HEK293 (cell line): ENCODE results near the gene EPHB3.

Source experiments
- GLIS2 ChIP-seq: fragments of 450-650 bp; formaldehyde crosslinking; IDR thresholded peaks from 2 replicates; pipeline ENCODE4 v1.5.1; 2016; ENCODE audit warnings: missing biosample characterization, missing genetic modification characterization
- IKZF3 ChIP-seq: fragments of 450-650 bp; IDR thresholded peaks from 2 replicates; pipeline ENCODE4 v1.5.0; 2018; ENCODE audit warnings: missing biosample characterization, mild to moderate bottlenecking, missing genetic modification characterization, moderate library complexity
- MZF1 ChIP-seq: fragments of 450-650 bp; formaldehyde crosslinking; IDR thresholded peaks from 2 replicates; pipeline ENCODE4 v1.5.1; 2017; ENCODE audit warnings: missing biosample characterization, missing genetic modification characterization, borderline replicate concordance
- OVOL3 ChIP-seq: fragments of 450-650 bp; formaldehyde crosslinking; IDR thresholded peaks from 2 replicates; pipeline ENCODE4 v1.5.1; 2016; ENCODE audit warnings: missing biosample characterization, missing genetic modification characterization
- PATZ1 ChIP-seq: fragments of 450-650 bp; formaldehyde crosslinking; IDR thresholded peaks from 2 replicates; pipeline ENCODE4 v1.5.1; 2016; ENCODE audit warnings: missing biosample characterization, missing genetic modification characterization
- PBX3 ChIP-seq: sonication (generic); formaldehyde crosslinking; IDR thresholded peaks from 2 replicates; pipeline ENCODE4 v1.8.1; 2022; ENCODE audit warnings: mild to moderate bottlenecking, moderate library complexity, missing genetic modification reagents
- PRDM4 ChIP-seq: fragments of 450-650 bp; formaldehyde crosslinking; IDR thresholded peaks from 2 replicates; pipeline ENCODE4 v1.5.1; 2017; ENCODE audit warnings: missing biosample characterization, missing genetic modification characterization
- RBAK ChIP-seq: fragments of 450-650 bp; formaldehyde crosslinking; IDR thresholded peaks from 2 replicates; pipeline ENCODE4 v1.5.1; 2016; ENCODE audit warnings: missing biosample characterization, missing genetic modification characterization
- REST ChIP-seq: fragments of 450-650 bp; formaldehyde crosslinking; IDR thresholded peaks from 2 replicates; pipeline ENCODE4 v1.5.1; 2016; ENCODE audit warnings: missing biosample characterization, missing genetic modification characterization
- SP7 ChIP-seq: fragments of 450-650 bp; formaldehyde crosslinking; IDR thresholded peaks from 2 replicates; pipeline ENCODE4 v1.5.1; 2016; ENCODE audit warnings: missing biosample characterization, missing genetic modification characterization
- WT1 ChIP-seq: fragments of 450-650 bp; formaldehyde crosslinking; IDR thresholded peaks from 2 replicates; pipeline ENCODE4 v1.5.1; 2016; ENCODE audit warnings: missing biosample characterization, missing genetic modification characterization
- ZBTB1 ChIP-seq: fragments of 450-650 bp; formaldehyde crosslinking; IDR thresholded peaks from 2 replicates; pipeline ENCODE4 v1.5.1; 2016; ENCODE audit warnings: missing biosample characterization, missing genetic modification characterization
- ZFP37 ChIP-seq: fragments of 450-650 bp; formaldehyde crosslinking; IDR thresholded peaks from 2 replicates; pipeline ENCODE4 v1.5.1; 2016; ENCODE audit warnings: missing biosample characterization, missing genetic modification characterization
- ZNF140 ChIP-seq: fragments of 450-650 bp; formaldehyde crosslinking; IDR thresholded peaks from 2 replicates; pipeline ENCODE4 v1.5.1; 2016; ENCODE audit warnings: missing biosample characterization, missing genetic modification characterization
- ZNF18 ChIP-seq: fragments of 450-650 bp; formaldehyde crosslinking; IDR thresholded peaks from 2 replicates; pipeline ENCODE4 v1.5.1; 2016; ENCODE audit warnings: missing biosample characterization, missing genetic modification characterization
- ZNF335 ChIP-seq: fragments of 450-650 bp; formaldehyde crosslinking; conservative IDR thresholded peaks from 2 replicates; pipeline ENCODE4 v1.5.1; 2016; ENCODE audit warnings: missing biosample characterization, missing genetic modification characterization
- ZNF394 ChIP-seq: fragments of 450-650 bp; formaldehyde crosslinking; IDR thresholded peaks from 2 replicates; pipeline ENCODE4 v1.5.1; 2016; ENCODE audit warnings: missing biosample characterization, missing genetic modification characterization, mild to moderate bottlenecking, moderate library complexity, borderline replicate concordance
- ZNF398 ChIP-seq: fragments of 450-650 bp; formaldehyde crosslinking; IDR thresholded peaks from 2 replicates; pipeline ENCODE4 v1.5.1; 2017; ENCODE audit warnings: missing biosample characterization, missing genetic modification characterization
- ZNF426 ChIP-seq: fragments of 450-650 bp; formaldehyde crosslinking; IDR thresholded peaks from 2 replicates; pipeline ENCODE4 v1.5.1; 2017; ENCODE audit warnings: missing biosample characterization, missing genetic modification characterization, mild to moderate bottlenecking, inconsistent platforms, moderate library complexity
- ZNF514 ChIP-seq: fragments of 450-650 bp; formaldehyde crosslinking; IDR thresholded peaks from 2 replicates; pipeline ENCODE4 v1.5.1; 2016; ENCODE audit warnings: missing biosample characterization, missing genetic modification characterization
- ZNF561 ChIP-seq: fragments of 450-650 bp; IDR thresholded peaks from 2 replicates; pipeline ENCODE4 v1.5.1; 2018; ENCODE audit warnings: missing biosample characterization, missing genetic modification characterization, borderline replicate concordance
- ZNF585B ChIP-seq: fragments of 450-650 bp; formaldehyde crosslinking; IDR thresholded peaks from 2 replicates; pipeline ENCODE4 v1.5.1; 2016; ENCODE audit warnings: missing biosample characterization, missing genetic modification characterization
- ZNF600 ChIP-seq: fragments of 450-650 bp; formaldehyde crosslinking; IDR thresholded peaks from 2 replicates; pipeline ENCODE4 v1.5.1; 2016; ENCODE audit warnings: missing biosample characterization, missing genetic modification characterization
- ZNF76 ChIP-seq: fragments of 450-650 bp; formaldehyde crosslinking; IDR thresholded peaks from 2 replicates; pipeline ENCODE4; 2016; ENCODE audit warnings: low read depth, missing biosample characterization, missing genetic modification characterization, borderline replicate concordance
- ZNF776 ChIP-seq: fragments of 450-650 bp; formaldehyde crosslinking; IDR thresholded peaks from 2 replicates; pipeline ENCODE4 v1.5.0; 2017; ENCODE audit warnings: missing biosample characterization, missing genetic modification characterization, borderline replicate concordance
- ZSCAN30 ChIP-seq: fragments of 450-650 bp; IDR thresholded peaks from 2 replicates; pipeline ENCODE4 v1.5.1; 2018; ENCODE audit warnings: missing biosample characterization, mild to moderate bottlenecking, missing genetic modification characterization, moderate library complexity

The EPHB3 gene

GRCh38 chr3:184561913-184562877 lies 610 bp downstream of the EPHB3 start (continued):
- no peak for TF ChIP-seq ZNF76 (tag by site-specific recombination)
- 0 out of 2 replicates have a peak, but pooled peaks have one; percentile 25 for TF ChIP-seq ZSCAN30 (tag by site-specific recombination)
- no peak for TF ChIP-seq ZNF514 (tag by site-specific recombination)
- no peak for TF ChIP-seq WT1 (tag by site-specific recombination)
- TF ChIP-seq MZF1 (tag by site-specific recombination) = no peak
- no peak for TF ChIP-seq ZBTB1 (tag by site-specific recombination)
- TF ChIP-seq ZNF426 (tag by site-specific recombination) = no peak
- no peak for TF ChIP-seq ZNF398 (tag by site-specific recombination)
- no peak for TF ChIP-seq ZNF140 (tag by site-specific recombination)
- no peak for TF ChIP-seq PBX3 (CRISPR knock-in tag)
- no peak for TF ChIP-seq ZNF561 (tag by site-specific recombination)
- TF ChIP-seq PRDM4 (tag by site-specific recombination) = no peak
- peak; percentile 55 for TF ChIP-seq ZNF335 (tag by site-specific recombination)
- TF ChIP-seq ZNF394 (tag by site-specific recombination) = no peak
- TF ChIP-seq ZNF18 (tag by site-specific recombination) = no peak
- TF ChIP-seq REST = 0 out of 2 replicates have a peak, but pooled peaks have one; percentile 6
- TF ChIP-seq IKZF3 (tag by site-specific recombination) = no peak
- TF ChIP-seq RBAK = no peak
- no peak for TF ChIP-seq ZNF585B (tag by site-specific recombination)
- peak; percentile 27; the same call in 1 of the 2 replicates for TF ChIP-seq ZNF600 (tag by site-specific recombination)
- peak; percentile 52 for TF ChIP-seq GLIS2 (tag by site-specific recombination)
- peak; percentile 48 for TF ChIP-seq PATZ1 (tag by site-specific recombination)
- no peak for TF ChIP-seq OVOL3
- TF ChIP-seq ZFP37 = peak; percentile 70; the same call in 1 of the 2 replicates
- no peak for TF ChIP-seq SP7 (tag by site-specific recombination)
- no peak for TF ChIP-seq ZNF776 (tag by site-specific recombination)
